ENCODE measurements around the gene CREB5.

DNA sequence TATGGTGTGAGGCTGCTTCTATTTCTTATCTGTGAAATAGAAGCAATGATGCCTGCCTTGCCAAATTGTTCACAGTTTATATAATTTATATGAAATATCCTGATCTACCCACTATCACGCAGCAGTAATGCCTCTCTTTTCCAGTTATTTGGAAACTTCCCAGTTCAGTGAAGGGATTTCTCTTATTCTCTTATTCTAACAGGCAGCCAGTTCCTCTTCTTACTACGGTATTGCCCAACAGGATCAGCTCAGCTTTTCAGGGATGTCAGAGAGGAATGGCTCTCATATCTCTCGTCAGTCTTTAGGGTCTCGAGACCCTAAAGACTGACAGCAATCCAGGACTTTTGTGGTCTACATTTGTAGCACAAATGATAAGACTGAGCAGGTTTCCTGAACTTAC, 215.6 kb downstream of the CREB5 start:
- TF ChIP-seq, protein P1, sequence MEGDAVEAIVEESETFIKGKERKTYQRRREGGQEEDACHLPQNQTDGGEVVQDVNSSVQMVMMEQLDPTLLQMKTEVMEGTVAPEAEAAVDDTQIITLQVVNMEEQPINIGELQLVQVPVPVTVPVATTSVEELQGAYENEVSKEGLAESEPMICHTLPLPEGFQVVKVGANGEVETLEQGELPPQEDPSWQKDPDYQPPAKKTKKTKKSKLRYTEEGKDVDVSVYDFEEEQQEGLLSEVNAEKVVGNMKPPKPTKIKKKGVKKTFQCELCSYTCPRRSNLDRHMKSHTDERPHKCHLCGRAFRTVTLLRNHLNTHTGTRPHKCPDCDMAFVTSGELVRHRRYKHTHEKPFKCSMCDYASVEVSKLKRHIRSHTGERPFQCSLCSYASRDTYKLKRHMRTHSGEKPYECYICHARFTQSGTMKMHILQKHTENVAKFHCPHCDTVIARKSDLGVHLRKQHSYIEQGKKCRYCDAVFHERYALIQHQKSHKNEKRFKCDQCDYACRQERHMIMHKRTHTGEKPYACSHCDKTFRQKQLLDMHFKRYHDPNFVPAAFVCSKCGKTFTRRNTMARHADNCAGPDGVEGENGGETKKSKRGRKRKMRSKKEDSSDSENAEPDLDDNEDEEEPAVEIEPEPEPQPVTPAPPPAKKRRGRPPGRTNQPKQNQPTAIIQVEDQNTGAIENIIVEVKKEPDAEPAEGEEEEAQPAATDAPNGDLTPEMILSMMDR (IDR thresholded peaks at IDR 0.05) = no peak
- TF ChIP-seq POLR2A (IDR thresholded peaks at IDR 0.05) = no peak
